ENCODE results near the gene CCDC28A.

The CCDC28A gene

GRCh38 chr6:138814179-138814834 lies 40.7 kb downstream of the CCDC28A start:
- no peak for TF ChIP-seq EZH2 (IDR thresholded peaks at IDR 0.05; ENCODE audit: borderline replicate concordance, low read depth, low read length, severe bottlenecking)
- no peak for TF ChIP-seq CTCF (IDR thresholded peaks at IDR 0.05; ENCODE audit: borderline replicate concordance, extremely low read depth, low read length, poor library complexity, severe bottlenecking)
- no peaks in the 10 kb centered on the region for H3K4me1 ChIP-seq (ENCODE audit: insufficient read depth, low read length)
- no peak overlapping the region for H3K4me3 ChIP-seq (ENCODE audit: low read depth in 1 of 2, low read length in 2 of 2)
- peaks cover 4% of the 10 kb centered on the region for H3K27me3 ChIP-seq (ENCODE audit: insufficient read depth, low read length, poor library complexity)
- no peak for ATAC-seq (ENCODE audit: insufficient read depth, low read depth)
- H3K36me3 ChIP-seq (ENCODE audit: insufficient read depth, low read length) = no peaks in the 10 kb centered on the region
- DNase-seq = no peak
- no peaks in the 10 kb centered on the region for H3K79me2 ChIP-seq (ENCODE audit: insufficient read depth, low read length)
- H3K4me2 ChIP-seq (ENCODE audit: insufficient read depth, low read length) = no peak overlapping the region
- no peak overlapping the region for H3K9ac ChIP-seq (ENCODE audit: low read depth, low read length)
- no peak overlapping the region for H3K27ac ChIP-seq (ENCODE audit: low read length)
- no peaks in the 10 kb centered on the region for H4K20me1 ChIP-seq (ENCODE audit: insufficient read depth, low read length)
- no peak overlapping the region for H2AFZ ChIP-seq (ENCODE audit: low read depth, low read length)
- no peaks in the 10 kb centered on the region for H3K9me3 ChIP-seq (ENCODE audit: insufficient read depth, low read length, severe bottlenecking)

GRCh38 chr6:138815221-138815620 lies 41.7 kb downstream of the CCDC28A start:
- Histone ChIP-seq H3K27me3 (ENCODE audit: insufficient read depth, low read length, poor library complexity) (peaks cover 4% of the 10 kb centered on the region), H3K4me3 (ENCODE audit: low read depth in 1 of 2, low read length in 2 of 2) (no peak overlapping the region), H3K27ac (ENCODE audit: low read length) (no peak overlapping the region), H3K36me3 (ENCODE audit: insufficient read depth, low read length) (no peaks in the 10 kb centered on the region), H3K9me3 (ENCODE audit: insufficient read depth, low read length, severe bottlenecking) (no peaks in the 10 kb centered on the region), H3K4me1 (ENCODE audit: insufficient read depth, low read length) (no peaks in the 10 kb centered on the region), H2AFZ (ENCODE audit: low read depth, low read length) (no peak overlapping the region), H4K20me1 (ENCODE audit: insufficient read depth, low read length) (no peaks in the 10 kb centered on the region), H3K4me2 (ENCODE audit: insufficient read depth, low read length) (no peak overlapping the region), H3K9ac (ENCODE audit: low read depth, low read length) (no peak overlapping the region), H3K79me2 (ENCODE audit: insufficient read depth, low read length) (no peaks in the 10 kb centered on the region)
- DNase-seq (no peak), ATAC-seq (ENCODE audit: insufficient read depth, low read depth) (no peak)
- TF ChIP-seq CTCF (IDR thresholded peaks at IDR 0.05; ENCODE audit: borderline replicate concordance, extremely low read depth, low read length, poor library complexity, severe bottlenecking) (no peak), EZH2 (IDR thresholded peaks at IDR 0.05; ENCODE audit: borderline replicate concordance, low read depth, low read length, severe bottlenecking) (no peak)

- Histone ChIP-seq H2AFZ (ENCODE audit: low read depth, low read length) (peak overlapping the region; percentile 47), H3K4me1 (ENCODE audit: insufficient read depth, low read length) (no peaks in the 10 kb centered on the region), H4K20me1 (ENCODE audit: insufficient read depth, low read length) (no peaks in the 10 kb centered on the region), H3K9me3 (ENCODE audit: insufficient read depth, low read length, severe bottlenecking) (no peaks in the 10 kb centered on the region), H3K79me2 (ENCODE audit: insufficient read depth, low read length) (no peaks in the 10 kb centered on the region), H3K4me2 (ENCODE audit: insufficient read depth, low read length) (no peak overlapping the region), H3K36me3 (ENCODE audit: insufficient read depth, low read length) (no peaks in the 10 kb centered on the region), H3K4me3 (ENCODE audit: low read depth in 1 of 2, low read length in 2 of 2) (no peak overlapping the region), H3K27me3 (ENCODE audit: insufficient read depth, low read length, poor library complexity) (peaks cover 3% of the 10 kb centered on the region), H3K9ac (ENCODE audit: low read depth, low read length) (no peak overlapping the region), H3K27ac (ENCODE audit: low read length) (no peak overlapping the region)
- TF ChIP-seq CTCF (IDR thresholded peaks at IDR 0.05; ENCODE audit: borderline replicate concordance, extremely low read depth, low read length, poor library complexity, severe bottlenecking) (peak; percentile 79), EZH2 (IDR thresholded peaks at IDR 0.05; ENCODE audit: borderline replicate concordance, low read depth, low read length, severe bottlenecking) (no peak)
- ATAC-seq (ENCODE audit: insufficient read depth, low read depth) (peak; percentile 91), DNase-seq (no peak)
Measured at GRCh38 chr6:138815797-138816528, 42.4 kb downstream of the CCDC28A start.

Measured in DND-41 (cell line).